ENCODE measurements around the gene KCNQ5.

GRCh38 chr6:73200247-73200646, 578.4 kb downstream of the KCNQ5 start:
- TF ChIP-seq, protein P1, sequence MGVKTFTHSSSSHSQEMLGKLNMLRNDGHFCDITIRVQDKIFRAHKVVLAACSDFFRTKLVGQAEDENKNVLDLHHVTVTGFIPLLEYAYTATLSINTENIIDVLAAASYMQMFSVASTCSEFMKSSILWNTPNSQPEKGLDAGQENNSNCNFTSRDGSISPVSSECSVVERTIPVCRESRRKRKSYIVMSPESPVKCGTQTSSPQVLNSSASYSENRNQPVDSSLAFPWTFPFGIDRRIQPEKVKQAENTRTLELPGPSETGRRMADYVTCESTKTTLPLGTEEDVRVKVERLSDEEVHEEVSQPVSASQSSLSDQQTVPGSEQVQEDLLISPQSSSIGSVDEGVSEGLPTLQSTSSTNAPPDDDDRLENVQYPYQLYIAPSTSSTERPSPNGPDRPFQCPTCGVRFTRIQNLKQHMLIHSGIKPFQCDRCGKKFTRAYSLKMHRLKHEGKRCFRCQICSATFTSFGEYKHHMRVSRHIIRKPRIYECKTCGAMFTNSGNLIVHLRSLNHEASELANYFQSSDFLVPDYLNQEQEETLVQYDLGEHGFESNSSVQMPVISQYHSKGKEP (tag by site-specific recombination; IDR thresholded peaks at IDR 0.05): no peak
- TF ChIP-seq ZNF274 (IDR thresholded peaks at IDR 0.05; ENCODE audit: low read length) (no peak), ZNF274 (tag by site-specific recombination; IDR thresholded peaks at IDR 0.05; ENCODE audit: borderline replicate concordance) (no peak), ZNF792 (tag by site-specific recombination; IDR thresholded peaks at IDR 0.05) (no peak), ZNF148 (tag by site-specific recombination; IDR thresholded peaks at IDR 0.05; ENCODE audit: borderline replicate concordance) (no peak), TCF7L2 (IDR thresholded peaks at IDR 0.05; ENCODE audit: borderline replicate concordance, low read depth, low read length) (no peak), ZNF555 (tag by site-specific recombination; conservative IDR thresholded peaks at IDR 0.05) (no peak), SP3 (tag by site-specific recombination; IDR thresholded peaks at IDR 0.05) (no peak), ZNF23 (tag by site-specific recombination; IDR thresholded peaks at IDR 0.05; ENCODE audit: borderline replicate concordance) (no peak), ZNF157 (tag by site-specific recombination; IDR thresholded peaks at IDR 0.05) (no peak), BCL11A (tag by site-specific recombination; IDR thresholded peaks at IDR 0.05; ENCODE audit: low read depth) (no peak)
- TF ChIP-seq, protein P2, sequence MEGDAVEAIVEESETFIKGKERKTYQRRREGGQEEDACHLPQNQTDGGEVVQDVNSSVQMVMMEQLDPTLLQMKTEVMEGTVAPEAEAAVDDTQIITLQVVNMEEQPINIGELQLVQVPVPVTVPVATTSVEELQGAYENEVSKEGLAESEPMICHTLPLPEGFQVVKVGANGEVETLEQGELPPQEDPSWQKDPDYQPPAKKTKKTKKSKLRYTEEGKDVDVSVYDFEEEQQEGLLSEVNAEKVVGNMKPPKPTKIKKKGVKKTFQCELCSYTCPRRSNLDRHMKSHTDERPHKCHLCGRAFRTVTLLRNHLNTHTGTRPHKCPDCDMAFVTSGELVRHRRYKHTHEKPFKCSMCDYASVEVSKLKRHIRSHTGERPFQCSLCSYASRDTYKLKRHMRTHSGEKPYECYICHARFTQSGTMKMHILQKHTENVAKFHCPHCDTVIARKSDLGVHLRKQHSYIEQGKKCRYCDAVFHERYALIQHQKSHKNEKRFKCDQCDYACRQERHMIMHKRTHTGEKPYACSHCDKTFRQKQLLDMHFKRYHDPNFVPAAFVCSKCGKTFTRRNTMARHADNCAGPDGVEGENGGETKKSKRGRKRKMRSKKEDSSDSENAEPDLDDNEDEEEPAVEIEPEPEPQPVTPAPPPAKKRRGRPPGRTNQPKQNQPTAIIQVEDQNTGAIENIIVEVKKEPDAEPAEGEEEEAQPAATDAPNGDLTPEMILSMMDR (tag by site-specific recombination; IDR thresholded peaks at IDR 0.05): no peak
- TF ChIP-seq, protein P3, sequence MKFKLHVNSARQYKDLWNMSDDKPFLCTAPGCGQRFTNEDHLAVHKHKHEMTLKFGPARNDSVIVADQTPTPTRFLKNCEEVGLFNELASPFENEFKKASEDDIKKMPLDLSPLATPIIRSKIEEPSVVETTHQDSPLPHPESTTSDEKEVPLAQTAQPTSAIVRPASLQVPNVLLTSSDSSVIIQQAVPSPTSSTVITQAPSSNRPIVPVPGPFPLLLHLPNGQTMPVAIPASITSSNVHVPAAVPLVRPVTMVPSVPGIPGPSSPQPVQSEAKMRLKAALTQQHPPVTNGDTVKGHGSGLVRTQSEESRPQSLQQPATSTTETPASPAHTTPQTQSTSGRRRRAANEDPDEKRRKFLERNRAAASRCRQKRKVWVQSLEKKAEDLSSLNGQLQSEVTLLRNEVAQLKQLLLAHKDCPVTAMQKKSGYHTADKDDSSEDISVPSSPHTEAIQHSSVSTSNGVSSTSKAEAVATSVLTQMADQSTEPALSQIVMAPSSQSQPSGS (tag by site-specific recombination; IDR thresholded peaks at IDR 0.05; ENCODE audit: low read depth): no peak
- TF ChIP-seq, protein P4, sequence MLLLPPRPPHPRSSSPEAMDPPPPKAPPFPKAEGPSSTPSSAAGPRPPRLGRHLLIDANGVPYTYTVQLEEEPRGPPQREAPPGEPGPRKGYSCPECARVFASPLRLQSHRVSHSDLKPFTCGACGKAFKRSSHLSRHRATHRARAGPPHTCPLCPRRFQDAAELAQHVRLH (tag by site-specific recombination; IDR thresholded peaks at IDR 0.05): no peak
- TF ChIP-seq, protein P5, sequence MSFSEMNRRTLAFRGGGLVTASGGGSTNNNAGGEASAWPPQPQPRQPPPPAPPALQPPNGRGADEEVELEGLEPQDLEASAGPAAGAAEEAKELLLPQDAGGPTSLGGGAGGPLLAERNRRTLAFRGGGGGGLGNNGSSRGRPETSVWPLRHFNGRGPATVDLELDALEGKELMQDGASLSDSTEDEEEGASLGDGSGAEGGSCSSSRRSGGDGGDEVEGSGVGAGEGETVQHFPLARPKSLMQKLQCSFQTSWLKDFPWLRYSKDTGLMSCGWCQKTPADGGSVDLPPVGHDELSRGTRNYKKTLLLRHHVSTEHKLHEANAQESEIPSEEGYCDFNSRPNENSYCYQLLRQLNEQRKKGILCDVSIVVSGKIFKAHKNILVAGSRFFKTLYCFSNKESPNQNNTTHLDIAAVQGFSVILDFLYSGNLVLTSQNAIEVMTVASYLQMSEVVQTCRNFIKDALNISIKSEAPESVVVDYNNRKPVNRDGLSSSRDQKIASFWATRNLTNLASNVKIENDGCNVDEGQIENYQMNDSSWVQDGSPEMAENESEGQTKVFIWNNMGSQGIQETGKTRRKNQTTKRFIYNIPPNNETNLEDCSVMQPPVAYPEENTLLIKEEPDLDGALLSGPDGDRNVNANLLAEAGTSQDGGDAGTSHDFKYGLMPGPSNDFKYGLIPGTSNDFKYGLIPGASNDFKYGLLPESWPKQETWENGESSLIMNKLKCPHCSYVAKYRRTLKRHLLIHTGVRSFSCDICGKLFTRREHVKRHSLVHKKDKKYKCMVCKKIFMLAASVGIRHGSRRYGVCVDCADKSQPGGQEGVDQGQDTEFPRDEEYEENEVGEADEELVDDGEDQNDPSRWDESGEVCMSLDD (tag by site-specific recombination; IDR thresholded peaks at IDR 0.05): no peak

Measured in HEK293 (cell line).